DMS153 (cell line): ENCODE measurements around the gene NEURL3.
A peak's percentile ranks its signal among the peaks of the same experiment; 100 is the strongest.

Experiments used
- DNase-seq: peaks from one replicate; lab custom pipeline; 2025; lab: John Stamatoyannopoulos, UW

Gene NEURL3

DNA sequence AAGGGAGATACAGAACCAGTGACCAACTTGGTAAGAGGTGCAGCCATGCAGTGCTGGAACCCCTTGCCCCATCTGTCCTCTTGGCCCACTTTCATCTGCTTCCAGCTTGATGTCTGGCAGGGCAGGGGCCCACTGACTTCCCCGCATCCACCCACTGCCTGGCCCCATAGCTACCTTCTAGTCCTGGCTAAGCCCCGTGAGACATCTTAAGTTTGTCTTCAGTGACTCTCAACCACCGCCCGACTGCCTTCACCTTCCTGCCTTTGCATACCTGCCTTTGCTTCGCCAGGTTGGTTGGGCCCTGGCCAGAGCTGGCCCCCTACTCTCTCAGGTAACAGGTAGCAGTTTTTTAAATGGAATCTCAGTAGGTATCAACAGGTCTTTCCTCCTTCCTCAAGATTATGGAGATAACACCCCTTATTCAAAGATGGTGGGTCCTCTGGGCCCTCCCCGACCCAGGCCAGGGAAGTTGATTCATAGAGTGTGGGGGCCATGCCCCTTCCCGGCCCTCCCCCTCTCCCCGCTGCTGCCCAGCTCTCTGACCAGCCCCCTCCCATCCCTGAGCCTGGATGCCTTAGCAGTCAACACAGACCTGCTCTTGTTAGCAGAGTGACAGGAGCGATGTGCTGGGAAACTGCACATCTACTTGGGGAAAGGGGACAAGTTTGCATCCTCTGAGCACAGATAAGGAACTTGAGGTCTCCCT, 34.2 kb upstream of the NEURL3 start:
- no peak for DNase-seq

DNA sequence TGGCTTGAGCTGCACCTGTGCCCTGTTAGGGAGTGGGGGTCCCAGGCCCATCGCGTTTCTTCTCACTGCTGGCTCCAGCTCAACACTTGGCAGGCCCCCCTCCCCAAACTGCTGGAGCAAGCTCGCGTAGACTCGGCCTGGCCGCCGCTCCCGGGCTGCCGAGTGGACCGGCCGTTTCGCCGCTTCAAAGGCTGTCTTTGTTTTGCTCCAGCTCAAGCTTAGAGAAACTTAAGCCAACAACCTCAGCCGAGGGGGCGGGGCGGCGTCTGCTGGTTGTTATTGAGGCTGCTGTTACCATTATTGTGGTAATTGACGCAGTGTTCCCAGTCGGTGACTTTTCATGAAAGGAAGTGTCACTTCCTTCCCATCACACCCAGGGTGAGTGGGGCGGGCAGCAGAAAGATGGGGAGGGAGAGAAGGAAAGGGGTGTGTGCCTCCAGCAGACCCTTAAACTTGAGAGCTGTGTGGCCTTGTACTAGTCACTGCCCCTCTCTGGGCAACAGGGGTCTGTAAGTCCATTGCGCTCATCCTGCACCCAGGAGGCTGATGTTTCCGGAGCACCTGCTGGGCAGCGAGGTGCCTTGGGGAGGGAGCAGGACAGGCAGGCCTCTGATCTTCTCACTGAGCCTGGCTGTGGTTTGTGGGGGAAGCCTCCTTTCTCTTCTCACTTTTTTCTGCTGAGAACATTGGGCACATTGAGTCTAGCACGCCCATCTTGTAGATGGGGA, 33.5 kb upstream of the NEURL3 start:
- DNase-seq, result no peak

DNA sequence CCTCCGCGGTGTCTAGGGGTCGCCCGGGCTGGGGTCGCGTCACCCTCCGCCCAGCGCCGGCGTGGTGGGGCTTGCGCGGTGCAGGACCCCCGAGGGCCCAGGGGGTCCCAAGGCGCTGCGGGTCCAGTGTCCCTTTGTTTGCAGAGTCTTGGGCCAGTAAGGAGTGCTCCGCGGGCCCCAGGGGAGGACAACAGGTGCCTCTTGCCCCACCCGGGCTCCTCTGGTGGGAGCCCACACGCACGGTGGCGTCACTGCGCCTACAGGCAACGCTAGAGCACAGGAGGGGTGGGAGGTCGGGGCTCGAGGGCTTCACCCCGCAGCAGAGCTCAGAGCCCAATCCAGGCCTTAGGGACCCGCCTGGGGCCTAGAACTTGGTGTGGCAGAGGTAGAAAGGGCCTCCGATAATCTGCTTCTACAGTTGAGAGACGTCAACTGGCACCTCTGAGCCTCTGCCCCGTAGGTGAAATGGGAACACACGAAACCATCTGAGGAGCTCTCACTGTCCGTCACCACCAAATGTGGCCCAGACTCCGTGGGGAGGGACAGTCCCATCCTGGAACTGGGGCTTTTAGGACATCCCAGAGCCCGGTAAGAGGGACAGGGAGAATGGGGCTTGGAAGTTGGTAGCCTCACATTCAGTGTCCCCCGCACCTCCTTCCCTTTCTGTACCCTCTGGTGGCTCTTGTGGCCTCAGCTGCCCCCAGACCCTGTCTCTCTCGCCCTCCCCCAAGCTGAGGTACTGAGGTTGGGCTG, 32.8 kb upstream of the NEURL3 start:
- DNase-seq, result no peak

DNA sequence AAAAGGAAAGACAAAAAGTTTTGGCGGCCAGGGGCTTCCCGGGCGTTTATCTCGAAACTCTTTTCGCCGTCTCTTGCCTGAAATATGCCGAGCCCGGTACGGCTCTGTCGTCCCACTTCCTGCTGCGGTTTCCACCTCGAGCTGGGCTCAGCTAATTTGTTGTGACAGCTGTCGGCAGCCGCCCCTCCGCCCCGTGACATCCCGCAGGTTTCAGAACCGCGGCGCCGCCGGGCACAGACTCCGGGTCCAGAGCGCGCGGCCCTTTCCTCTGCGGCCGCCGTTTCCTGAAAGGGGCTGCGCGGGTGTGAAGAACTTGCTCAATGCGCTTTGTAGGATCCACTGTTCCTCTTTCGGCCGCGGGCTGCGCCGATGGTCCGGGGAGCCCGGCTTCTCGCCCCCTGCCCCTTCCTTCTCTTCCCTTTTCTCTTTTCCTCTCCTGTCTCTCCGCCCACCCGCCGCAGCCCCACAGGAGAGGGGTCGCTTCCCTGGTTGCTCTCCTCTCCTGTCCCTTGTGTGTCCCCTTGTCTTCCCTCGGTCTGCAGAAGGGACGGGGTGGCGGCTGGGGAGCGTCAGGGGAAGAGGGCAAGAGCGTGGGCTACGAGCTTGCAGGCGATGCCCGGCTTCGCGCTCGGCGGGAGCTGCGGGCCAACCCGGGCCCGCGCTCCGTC, 32.0 kb upstream of the NEURL3 start:
- DNase-seq, result no peak

DNA sequence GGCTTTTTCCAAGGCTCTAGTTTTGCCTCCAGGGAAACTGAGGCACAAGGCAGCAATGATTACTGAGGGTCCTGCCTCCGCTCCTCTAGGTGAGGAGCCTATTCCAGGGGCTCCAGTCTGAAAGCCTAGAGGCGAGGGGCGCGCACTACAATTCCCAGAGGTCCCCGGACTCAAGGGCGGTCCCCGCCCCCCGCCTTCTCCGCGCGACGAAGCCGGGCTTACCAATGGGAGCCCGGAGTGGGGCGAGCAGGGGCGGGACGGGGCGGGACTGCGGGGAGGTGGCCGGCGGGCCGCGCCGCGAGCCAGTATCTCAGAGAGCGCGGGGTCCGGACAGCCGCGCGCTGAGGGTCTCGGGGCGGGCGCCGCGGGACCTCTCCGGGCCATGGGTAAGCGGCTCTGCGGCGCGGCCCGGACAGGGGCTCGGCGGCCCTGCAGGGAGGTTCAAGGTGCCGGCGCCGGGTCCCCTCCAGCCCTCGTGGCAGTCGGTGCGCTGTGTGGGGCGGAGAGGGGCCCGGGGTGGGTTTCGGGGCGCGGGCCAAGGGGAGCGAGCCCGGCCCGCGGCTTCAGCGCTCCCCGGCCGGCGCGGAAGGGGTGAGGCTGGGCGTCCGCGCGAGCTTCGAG, 31.4 kb upstream of the NEURL3 start, which contains the start of gene ARID5A:
ARID5A (plus strand) TSS at position 308 of the 621 bp plus-strand sequence; CDS start at position 383, 75 bp downstream.
- DNase-seq, result peak; percentile 73

DNA sequence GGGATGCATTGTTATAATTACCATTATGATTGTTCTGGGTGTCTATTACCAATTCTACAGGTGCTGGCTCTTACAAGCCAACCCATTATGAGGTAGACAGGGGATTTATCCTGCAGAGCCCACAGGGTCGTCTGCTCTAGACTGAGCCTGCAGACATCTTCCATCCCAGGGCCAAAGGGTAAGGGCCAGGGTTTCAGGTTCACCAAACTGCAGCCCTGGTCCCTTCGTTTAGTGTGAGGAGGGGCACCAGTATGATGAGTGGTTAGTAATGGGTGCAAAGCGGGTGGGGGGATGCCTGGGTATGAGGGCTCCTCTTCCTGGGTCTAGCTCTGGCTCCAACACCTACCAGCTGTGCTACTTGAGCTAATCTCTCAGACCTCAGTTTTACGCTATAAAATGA, 30.2 kb upstream of the NEURL3 start:
- DNase-seq, result no peak

DNA sequence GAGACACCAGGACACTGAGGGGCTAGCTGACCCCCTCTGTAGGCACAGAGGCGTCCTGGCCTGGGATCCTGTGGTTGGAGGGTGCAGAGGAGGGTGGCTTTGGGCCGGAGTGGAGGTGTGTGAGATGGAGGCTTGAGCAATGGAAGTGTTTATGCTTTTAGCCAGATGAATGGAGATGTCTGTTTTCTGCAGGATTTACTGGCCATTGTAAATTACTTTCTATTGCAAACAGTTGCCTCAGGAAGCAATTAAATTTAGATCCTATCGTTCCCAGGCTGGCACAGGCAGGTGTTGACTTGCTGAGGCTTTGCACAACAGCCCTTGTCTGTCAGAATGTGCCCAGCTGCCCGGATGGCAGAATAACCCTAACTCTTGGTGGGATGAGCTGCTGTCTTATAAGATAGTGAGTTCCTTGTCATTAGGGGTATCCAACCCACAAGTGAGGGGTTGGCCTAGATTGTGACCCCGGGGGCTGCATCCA, 29.6 kb upstream of the NEURL3 start:
- DNase-seq, result peak; percentile 76

DNA sequence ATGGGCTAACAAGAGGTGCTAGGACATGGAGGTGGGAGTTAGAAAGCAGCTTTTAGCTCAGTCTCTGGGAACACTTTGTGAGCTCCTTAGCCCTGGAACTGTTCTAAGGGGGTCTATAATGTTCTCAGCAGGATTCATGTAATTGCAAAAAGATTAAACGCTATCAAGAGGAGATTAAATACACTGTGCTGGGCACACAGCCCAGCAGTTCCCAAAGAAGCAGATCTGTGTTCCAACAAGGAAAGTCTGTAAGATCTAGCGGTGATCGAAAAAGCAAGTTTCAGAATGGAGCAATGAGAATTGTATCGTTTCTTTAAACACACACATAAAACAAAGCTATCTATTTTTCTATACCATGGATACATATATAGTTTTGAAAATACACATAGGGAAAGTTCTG, 29.0 kb upstream of the NEURL3 start:
- no peak for DNase-seq

DNA sequence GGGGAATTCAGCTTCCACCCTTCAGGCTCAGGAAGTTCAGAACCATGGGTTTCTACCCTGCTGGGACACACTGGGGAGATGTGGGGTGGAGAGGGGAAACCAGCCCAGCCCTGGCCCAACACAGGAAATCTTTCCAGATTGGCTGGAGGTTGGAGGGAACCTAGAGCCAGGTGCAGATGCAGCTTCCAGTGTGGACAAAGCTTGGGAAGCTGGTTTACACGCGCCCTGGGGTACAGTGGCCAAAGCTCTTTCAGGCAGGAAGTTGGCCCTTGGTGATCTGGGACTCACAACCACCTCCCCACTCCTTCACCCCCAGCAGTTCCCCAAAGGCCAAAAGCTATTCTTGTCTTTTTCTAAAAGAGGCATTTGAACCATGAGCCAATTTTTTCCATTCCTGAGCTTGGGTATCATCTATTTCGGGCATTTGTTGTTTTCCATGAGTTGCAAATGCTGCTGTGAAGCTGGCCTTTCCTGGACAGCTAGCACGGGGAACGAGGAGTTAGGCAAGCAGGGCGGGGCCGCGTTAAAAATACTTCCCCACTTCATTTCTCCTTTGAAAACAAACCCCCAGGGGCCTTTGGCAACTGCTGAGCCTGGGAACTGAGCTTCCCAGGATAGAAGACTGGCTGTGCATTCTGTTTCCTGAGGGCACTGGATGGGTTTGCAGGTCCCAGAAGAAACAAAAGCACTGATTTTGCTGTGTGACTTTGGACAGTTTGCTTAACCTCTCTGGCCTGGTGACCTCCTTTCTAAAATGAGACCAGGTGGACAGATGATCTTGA, 28.3 kb upstream of the NEURL3 start:
- peak; percentile 57 for DNase-seq

DNA sequence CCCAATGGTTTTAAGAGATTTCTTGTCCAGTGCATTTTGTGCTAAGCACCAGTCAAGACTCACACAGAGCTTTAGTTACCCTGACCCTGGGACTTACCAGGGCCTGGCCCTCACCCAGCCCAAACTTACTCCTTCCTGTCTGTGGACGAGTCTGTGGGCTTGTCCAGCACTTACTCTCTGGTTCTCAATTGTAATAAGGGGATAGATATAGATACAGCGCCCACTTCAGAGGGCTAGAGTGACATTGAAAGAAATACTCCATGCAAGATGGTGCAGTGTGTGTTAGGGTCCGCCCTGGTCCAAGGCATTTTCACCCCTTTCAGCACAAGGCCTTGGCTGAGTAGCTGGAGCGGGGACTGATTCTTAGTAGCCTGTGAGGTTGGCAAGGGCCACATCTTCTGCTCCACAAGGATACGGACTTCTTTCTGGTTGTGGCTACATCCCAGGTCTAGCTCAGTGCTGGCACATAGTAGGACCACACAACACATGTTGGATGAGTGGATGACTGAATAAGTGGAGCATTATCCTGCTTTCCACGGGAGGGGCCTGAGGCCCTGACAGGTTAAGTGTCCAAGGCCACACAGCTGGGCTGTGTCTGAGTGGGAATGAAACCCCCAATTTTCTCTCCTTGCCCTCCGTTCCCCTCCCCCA, 27.6 kb upstream of the NEURL3 start:
- DNase-seq, result no peak

DNA sequence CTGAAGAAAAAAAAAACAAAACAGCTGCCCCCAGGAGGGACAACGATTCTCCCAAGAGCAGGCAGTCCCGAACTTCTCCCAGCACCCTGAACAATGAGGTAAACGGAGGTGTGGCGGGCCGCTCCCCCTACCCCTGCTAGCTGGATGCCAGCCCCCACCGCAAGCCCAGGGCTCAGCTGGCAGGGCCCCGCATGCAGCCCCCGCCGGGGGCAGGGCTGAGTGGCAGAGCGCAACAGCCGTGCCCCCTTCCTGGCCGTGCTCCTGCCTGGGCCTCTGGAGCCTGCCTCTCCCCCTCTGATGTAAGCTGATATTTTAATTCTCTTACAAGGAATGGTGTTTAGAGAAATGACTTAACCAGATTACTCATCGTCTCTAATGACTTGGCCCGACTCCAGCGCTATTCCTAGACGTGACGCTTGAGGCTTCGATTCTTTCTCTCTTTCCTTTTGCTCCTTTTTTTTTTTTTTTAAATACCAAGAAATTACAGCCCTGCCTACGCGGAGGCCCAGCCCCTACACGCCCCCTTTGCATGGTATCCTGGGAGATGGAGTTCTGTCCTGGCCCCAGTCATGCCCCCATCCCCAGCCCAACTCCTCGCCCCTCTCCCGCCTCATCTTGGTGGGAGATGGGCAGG, 26.8 kb upstream of the NEURL3 start:
- DNase-seq, result peak; percentile 71

DNA sequence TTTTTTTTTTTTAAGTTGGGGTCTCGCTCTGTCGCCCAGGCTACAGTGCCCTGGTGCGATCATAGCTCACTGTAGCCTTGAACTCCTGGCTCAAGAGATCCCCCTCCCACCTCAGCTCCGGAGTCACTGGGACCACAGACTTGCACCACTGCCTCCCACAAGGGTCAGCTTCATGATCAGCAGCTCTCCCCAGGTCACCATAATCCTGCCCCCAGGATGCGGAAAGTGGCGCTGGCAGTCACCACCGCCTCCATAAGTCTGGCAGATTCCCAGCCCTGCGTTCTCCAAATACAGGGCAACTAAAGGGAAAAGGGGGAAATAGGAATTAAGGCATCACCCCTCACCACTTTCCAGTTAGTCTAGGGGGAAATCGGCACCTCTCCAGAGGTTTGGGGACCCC, 26.2 kb upstream of the NEURL3 start:
- no peak for DNase-seq

DNA sequence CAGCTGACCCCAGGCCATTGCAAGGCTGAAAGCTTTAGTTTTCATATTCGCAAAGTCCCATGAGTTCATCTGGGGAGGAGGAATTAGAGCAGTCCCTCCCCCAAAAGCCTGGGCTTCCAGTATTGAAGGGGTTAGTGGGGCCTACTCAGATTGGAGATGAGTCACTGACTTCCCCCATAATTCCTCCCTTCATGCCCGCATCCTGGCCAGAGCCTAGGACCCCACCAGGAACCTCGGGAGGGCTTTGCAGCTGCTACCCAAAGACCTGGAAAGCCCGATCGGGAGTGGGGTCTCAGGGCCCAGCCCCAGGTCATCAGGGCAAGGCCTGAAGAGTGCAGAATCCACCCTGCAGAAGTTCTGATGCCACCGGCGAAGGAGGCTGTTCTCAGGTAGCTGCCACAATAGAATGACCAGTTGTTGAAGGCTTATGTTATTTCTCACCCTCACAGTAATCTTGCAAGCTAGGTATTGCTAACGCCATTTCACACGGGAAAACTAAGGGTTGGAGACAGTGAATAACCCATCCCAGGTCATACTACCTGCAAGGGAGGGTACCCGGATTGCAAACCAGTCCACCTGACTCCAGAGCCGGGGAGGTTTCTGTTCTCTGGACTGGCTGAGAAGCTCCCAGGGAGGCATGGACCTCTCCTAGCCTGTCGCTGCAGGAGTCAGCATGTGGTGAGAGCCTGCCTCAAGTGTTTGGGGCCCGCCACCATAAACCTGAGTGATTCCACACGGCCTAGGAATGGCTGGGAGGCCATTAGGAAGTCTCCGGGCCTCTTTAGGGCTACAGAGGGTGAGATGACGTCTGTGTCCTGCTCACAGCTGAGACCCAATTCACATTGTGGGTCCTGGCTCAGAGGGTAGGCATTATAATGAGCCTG, 25.6 kb upstream of the NEURL3 start:
- DNase-seq, result no peak

DNA sequence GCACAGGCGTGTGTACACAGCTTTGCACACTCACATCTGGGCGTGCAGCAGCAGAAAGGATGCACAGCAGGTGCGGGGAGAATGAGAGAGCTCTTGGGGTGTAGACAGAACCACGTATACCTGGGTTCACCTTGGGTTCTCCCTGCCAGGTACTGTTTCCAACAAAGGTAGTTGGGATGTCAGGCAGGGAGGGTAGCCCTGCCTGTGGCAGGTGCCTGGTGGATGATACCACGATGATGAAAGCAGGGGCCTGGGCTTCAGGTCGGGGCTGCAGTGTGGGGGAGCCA, 24.9 kb upstream of the NEURL3 start:
- no peak for DNase-seq

DNA sequence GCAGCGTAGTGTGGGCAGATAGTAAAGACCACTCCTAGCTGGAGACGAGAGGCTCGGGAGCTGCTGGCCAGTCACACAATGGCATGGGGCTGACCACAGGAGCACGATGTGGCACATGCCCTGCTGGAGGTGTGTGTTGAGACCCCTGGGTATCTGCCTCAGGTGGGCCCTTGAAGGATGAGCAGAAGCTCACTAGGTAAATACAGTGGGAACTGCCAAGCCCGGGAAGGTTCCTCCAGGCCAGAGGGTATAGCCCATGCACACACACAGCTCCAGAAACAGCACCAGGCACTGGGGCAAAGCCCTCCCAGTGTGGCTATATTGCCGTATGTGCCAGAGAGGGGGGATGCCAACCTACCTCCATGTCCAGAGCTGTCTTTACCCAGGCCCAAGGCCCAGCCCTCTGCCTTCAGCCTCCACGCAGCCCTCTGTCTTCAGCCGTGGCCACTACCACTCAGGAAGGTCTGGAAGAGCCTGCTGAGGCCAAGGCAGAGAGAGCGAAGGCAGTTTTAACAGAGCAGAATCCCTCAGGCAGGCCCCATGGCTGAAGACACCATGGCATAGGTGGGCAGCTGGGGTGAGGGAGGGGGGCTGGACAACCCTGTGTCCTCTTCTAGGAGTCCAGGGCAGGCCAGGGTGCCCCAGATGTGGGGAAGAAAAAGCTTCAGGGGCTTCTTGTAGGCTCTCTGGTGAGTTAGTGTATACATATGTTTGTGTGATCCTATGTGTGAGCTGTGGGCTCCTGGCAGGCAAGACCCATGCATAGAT, 24.4 kb upstream of the NEURL3 start:
- DNase-seq, result no peak

DNA sequence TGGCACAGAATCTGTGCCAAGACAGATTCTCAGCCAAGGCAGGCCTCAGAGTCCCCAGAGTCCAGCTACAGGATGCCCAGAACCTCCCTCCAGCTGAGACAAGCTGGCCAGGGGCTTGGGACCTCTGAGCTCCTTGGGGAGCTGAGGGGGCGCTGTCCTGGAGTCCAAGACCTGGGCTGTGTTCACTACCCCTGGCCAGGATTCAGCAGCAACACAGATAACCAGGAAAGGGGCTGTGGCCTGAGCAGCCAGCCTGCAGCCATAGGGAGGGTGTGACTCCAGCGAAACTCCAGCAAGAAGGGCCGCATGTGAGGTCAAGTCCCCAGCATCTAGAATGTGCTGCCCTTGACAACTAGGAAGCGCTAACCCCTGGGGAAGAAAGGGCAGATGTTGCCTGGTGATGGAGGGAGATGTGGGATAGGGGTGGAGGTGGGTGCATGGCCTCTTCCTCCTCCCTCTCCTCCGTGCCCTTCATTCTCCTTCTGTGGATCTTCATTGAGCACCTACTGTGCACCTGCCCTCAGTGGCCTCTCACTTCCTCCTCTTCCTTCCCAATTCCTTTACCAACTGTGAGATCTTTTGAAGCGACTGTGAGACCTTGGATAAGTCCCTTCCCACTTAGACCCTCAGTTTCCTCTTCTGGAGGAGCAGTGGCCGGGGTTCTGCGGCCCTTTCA, 23.7 kb upstream of the NEURL3 start:
- no peak for DNase-seq

DNA sequence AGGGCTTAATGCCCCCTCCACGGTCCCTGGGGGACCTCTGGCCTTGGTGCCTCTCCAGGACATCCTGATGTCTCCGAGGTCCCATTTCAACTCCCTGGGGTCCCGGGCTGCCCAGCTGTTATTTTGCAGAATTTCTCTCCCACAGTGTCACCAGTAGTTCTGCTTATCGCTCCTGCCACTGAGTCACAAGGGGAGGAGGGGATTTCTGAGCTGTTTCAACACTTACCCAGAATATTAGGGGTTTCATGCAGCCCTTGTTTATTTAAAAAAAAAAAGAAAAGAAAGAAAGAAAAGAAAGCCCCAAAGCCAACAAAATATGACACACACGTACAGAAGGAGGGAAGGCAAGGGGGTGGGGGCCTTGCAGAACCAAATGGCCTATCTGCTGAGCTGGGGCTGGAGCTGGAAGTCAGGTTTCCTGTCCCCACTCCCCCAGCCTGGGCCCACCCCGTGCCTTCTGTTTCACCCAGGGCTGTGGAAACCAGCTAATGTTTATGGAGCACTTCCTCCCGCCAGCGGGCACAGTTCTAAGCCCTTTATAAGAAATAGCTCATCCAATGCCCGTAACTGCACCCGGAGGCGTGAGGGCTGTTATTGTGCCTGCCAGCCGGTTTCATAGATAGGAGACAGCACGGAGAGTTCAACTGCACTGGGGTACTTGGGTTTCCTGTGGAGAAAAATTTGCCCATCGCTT, 23.0 kb upstream of the NEURL3 start:
- DNase-seq, result peak; percentile 32
